ENCODE measurements around the gene CHRM3. TPM values are rescaled to one million over a fixed set of nuclear protein-coding genes. Genes with fewer than 3 reads are reported as not detected.

Gene CHRM3
- total and polyA plus RNA-seq, 5 experiments from 2014 or later = 0.22 to 2.0 (median 0.63) TPM

- Mint-ChIP-seq H3K9me3 (peaks cover 0 to 4% (median 0%) of the 10 kb centered on the region in 9 donors), H3K27me3 (peaks cover 0 to 2% (median 2%) of the 10 kb centered on the region in 5 donors), H3K27ac (no peak overlapping the region), H3K4me1 (no peaks in the 10 kb centered on the region), H3K4me3 (no peak overlapping the region), H3K36me3 (no peaks in the 10 kb centered on the region)
- no peak for ATAC-seq
- POLR2A ChIA-PET = no interaction called here
- no peak for DNase-seq
Observed at GRCh38 chr1:239421811-239422210, 35.4 kb downstream of the CHRM3 start.

GRCh38 chr1:239422818-239423217, 36.5 kb downstream of the CHRM3 start:
- Mint-ChIP-seq H3K27me3 (peaks cover 0 to 4% (median 2%) of the 10 kb centered on the region in 5 donors), H3K9me3 (peaks cover 0 to 6% (median 0%) of the 10 kb centered on the region in 9 donors), H3K27ac (no peak overlapping the region), H3K36me3 (no peaks in the 10 kb centered on the region), H3K4me3 (no peak overlapping the region), H3K4me1 (no peaks in the 10 kb centered on the region)
- DNase-seq = no peak
- POLR2A ChIA-PET = no interaction called here
- ATAC-seq = no peak

- H3K27me3 Mint-ChIP-seq = peaks cover 0 to 5% (median 2%) of the 10 kb centered on the region in 5 donors
- no peaks in the 10 kb centered on the region for H3K4me1 Mint-ChIP-seq
- no peaks in the 10 kb centered on the region for H3K36me3 Mint-ChIP-seq
- ATAC-seq (no peak), DNase-seq (no peak)
- H3K9me3 Mint-ChIP-seq = peaks cover 0 to 6% (median 0%) of the 10 kb centered on the region in 9 donors
- no peak overlapping the region for H3K4me3 Mint-ChIP-seq
- POLR2A ChIA-PET = no interaction called here
- peak overlapping the region in 1 of 10 donors; percentile 10 for H3K27ac Mint-ChIP-seq
Observed at GRCh38 chr1:239426821-239427475, 40.6 kb downstream of the CHRM3 start.

- Mint-ChIP-seq H3K4me1 (no peaks in the 10 kb centered on the region), H3K36me3 (no peaks in the 10 kb centered on the region), H3K9me3 (peaks cover 0 to 6% (median 0%) of the 10 kb centered on the region in 9 donors), H3K4me3 (no peak overlapping the region), H3K27ac (no peak overlapping the region), H3K27me3 (peaks cover 0 to 5% (median 2%) of the 10 kb centered on the region in 5 donors)
- DNase-seq (no peak), ATAC-seq (no peak)
- POLR2A ChIA-PET = no interaction called here
Observed at GRCh38 chr1:239427712-239428111, 41.3 kb downstream of the CHRM3 start.

- POLR2A ChIA-PET = no interaction called here
- H3K4me3 Mint-ChIP-seq = no peak overlapping the region
- H3K9me3 Mint-ChIP-seq = peaks cover 0 to 6% (median 0%) of the 10 kb centered on the region in 9 donors
- DNase-seq (no peak), ATAC-seq (no peak)
- peaks cover 0 to 5% (median 2%) of the 10 kb centered on the region in 5 donors for H3K27me3 Mint-ChIP-seq
- no peaks in the 10 kb centered on the region for H3K36me3 Mint-ChIP-seq
- no peaks in the 10 kb centered on the region for H3K4me1 Mint-ChIP-seq
- no peak overlapping the region for H3K27ac Mint-ChIP-seq
Observed at GRCh38 chr1:239428120-239428710, 41.8 kb downstream of the CHRM3 start.

GRCh38 chr1:239429163-239429562, 42.8 kb downstream of the CHRM3 start:
- Mint-ChIP-seq H3K4me1 (no peaks in the 10 kb centered on the region), H3K9me3 (peaks cover 0 to 6% (median 0%) of the 10 kb centered on the region in 9 donors), H3K4me3 (no peak overlapping the region), H3K27me3 (peaks cover 0 to 5% (median 2%) of the 10 kb centered on the region in 5 donors), H3K36me3 (no peaks in the 10 kb centered on the region), H3K27ac (no peak overlapping the region)
- POLR2A ChIA-PET = no interaction called here
- no peak for ATAC-seq
- DNase-seq = no peak

GRCh38 chr1:239432255-239432654, 45.9 kb downstream of the CHRM3 start:
- Mint-ChIP-seq H3K36me3 (no peaks in the 10 kb centered on the region), H3K4me3 (no peak overlapping the region), H3K27me3 (peaks cover 0 to 12% (median 1%) of the 10 kb centered on the region in 5 donors), H3K4me1 (no peaks in the 10 kb centered on the region), H3K27ac (no peak overlapping the region), H3K9me3 (no peaks in the 10 kb centered on the region)
- ATAC-seq = no peak
- no peak for DNase-seq
- POLR2A ChIA-PET = no interaction called here

GRCh38 chr1:239434181-239434580, 47.8 kb downstream of the CHRM3 start:
- no peaks in the 10 kb centered on the region for H3K36me3 Mint-ChIP-seq
- H3K27me3 Mint-ChIP-seq = peaks cover 0 to 12% (median 2%) of the 10 kb centered on the region in 5 donors
- POLR2A ChIA-PET = no interaction called here
- H3K9me3 Mint-ChIP-seq = no peaks in the 10 kb centered on the region
- H3K4me3 Mint-ChIP-seq = no peak overlapping the region
- ATAC-seq = no peak
- H3K27ac Mint-ChIP-seq = no peak overlapping the region
- DNase-seq = no peak
- H3K4me1 Mint-ChIP-seq = no peaks in the 10 kb centered on the region

All from naive thymus-derived CD8-positive, alpha-beta T cell (primary cell).